Muscle of arm (tissue), 12 donors: ENCODE results near the gene STX3. TPM values are rescaled to one million over a fixed set of nuclear protein-coding genes. Genes with fewer than 3 reads are reported as not detected.
A peak's percentile ranks its signal among the peaks of the same experiment; 100 is the strongest.
"Not testable (repeated sequence)": the region's sequence is repeated elsewhere in the genome, so short reads cannot be mapped to it uniquely, and the experiment has no call there.

Experiments used
- DNase-seq: peaks from one replicate; pipeline ENCODE4 v3.0.0-alpha.2; 2013
- polyA plus RNA-seq, 12 donors: library from polyadenylated mRNA; unstranded; fragments of 120-200 nt; gene quantifications; one replicate each; pipeline ENCODE4 v1.2.1, GENCODE V29; 2013; ENCODE audit not compliant: insufficient read length in 12 of 12

STX3 gene
- polyA plus RNA-seq, 12 donors = 2.7 to 14.3 (median 5.3) TPM; not detected in 1

- no peak for DNase-seq
Measured at GRCh38 chr11:59787255-59787588, 32.0 kb downstream of the STX3 start.

GRCh38 chr11:59787816-59788215, 32.6 kb downstream of the STX3 start:
- DNase-seq = no peak

- DNase-seq = no peak
Measured at GRCh38 chr11:59791639-59792038, 36.5 kb downstream of the STX3 start.

GRCh38 chr11:59792507-59792906, 37.3 kb downstream of the STX3 start:
- DNase-seq = no peak

GRCh38 chr11:59794417-59794816, 39.2 kb downstream of the STX3 start:
- no peak for DNase-seq

- no peak for DNase-seq
Measured at GRCh38 chr11:59800390-59801025, 45.3 kb downstream of the STX3 start.

- no peak for DNase-seq
Measured at GRCh38 chr11:59801160-59801706, 46.1 kb downstream of the STX3 start.

- DNase-seq = peak; percentile 55
Measured at GRCh38 chr11:59801981-59802638, 46.9 kb downstream of the STX3 start.

GRCh38 chr11:59802639-59803176, 47.5 kb downstream of the STX3 start:
- peak; percentile 66 for DNase-seq

- DNase-seq = no peak
Measured at GRCh38 chr11:59804061-59804460, 48.9 kb downstream of the STX3 start.

- no peak for DNase-seq
Measured at GRCh38 chr11:59807047-59807610, 52.0 kb downstream of the STX3 start.

GRCh38 chr11:59810189-59810910, 55.2 kb downstream of the STX3 start, which contains the start of gene MRPL16:
Gene MRPL16, minus strand, starts transcription at chr11:59810778. Its CDS starts 120 bp downstream, at chr11:59810658.
- DNase-seq = peak; percentile 90

- peak; percentile 6 for DNase-seq
Measured at GRCh38 chr11:59810911-59811259, 55.7 kb downstream of the STX3 start.

- DNase-seq = no peak
Measured at GRCh38 chr11:59812220-59812619, 57.0 kb downstream of the STX3 start.

GRCh38 chr11:59813364-59813763, 58.2 kb downstream of the STX3 start:
- DNase-seq = no peak

- DNase-seq = no peak
Measured at GRCh38 chr11:59814021-59814420, 58.8 kb downstream of the STX3 start.

GRCh38 chr11:59815754-59816153, 60.6 kb downstream of the STX3 start:
- no peak for DNase-seq

- DNase-seq = not testable (repeated sequence)
Measured at GRCh38 chr11:59816434-59816833, 61.3 kb downstream of the STX3 start.

GRCh38 chr11:59818572-59818971, 63.4 kb downstream of the STX3 start:
- DNase-seq = no peak

- peak; percentile 16 for DNase-seq
Measured at GRCh38 chr11:59822989-59823566, 67.9 kb downstream of the STX3 start.

- DNase-seq = no peak
Measured at GRCh38 chr11:59829358-59829757, 74.2 kb downstream of the STX3 start.

GRCh38 chr11:59833602-59834001, 78.4 kb downstream of the STX3 start:
- DNase-seq = no peak
